Activated T-cell treated with anti-CD3 and anti-CD28 coated beads, Interleukin-2, amount 50 U/mL, for 48 hours (primary cell): ENCODE data around the gene FHL2.
"Not testable (repeated sequence)": the region's sequence is repeated elsewhere in the genome, so short reads cannot be mapped to it uniquely, and the experiment has no call there.

ENCODE experiments used
- DNase-seq, 2 experiments: peaks; one replicate each; pipeline ENCODE4 v3.0.0-alpha.2; 2020

The FHL2 gene

DNA sequence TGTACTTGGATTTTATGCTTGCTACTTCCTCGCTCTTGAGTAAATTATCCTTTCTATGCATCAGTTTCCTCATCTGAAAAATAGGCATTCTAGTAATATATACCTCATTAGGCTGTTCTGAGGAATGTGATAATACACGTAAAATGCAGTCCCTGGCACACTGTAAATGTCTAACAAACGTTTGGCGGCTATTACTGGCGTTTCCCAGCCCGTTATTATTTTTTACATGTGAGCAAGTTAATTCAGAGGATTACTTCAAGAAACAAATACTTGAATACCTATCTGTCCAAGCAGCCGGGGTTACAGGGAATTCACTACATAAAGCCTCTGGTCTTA, 62.1 kb downstream of the FHL2 start:
- no peak for DNase-seq

DNA sequence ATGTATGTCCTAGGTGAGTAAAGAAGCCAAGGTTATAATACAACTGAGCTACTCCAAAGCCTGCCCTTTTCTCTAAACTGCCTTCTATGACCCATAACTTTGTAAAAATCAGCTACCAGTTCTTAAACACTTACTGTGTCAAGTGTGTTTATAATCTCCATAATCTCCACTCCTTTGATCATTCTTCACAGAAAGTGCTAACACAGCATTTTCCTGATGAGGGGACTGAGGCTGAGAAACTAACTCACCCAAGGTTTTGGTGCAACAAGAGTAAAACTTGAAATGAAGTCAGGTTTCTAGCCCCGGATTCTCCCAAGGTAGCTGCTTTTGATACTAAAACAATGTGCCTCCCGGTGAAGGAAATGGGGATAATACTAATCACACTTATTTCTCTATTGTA, 63.4 kb downstream of the FHL2 start:
- DNase-seq, result no peak

DNA sequence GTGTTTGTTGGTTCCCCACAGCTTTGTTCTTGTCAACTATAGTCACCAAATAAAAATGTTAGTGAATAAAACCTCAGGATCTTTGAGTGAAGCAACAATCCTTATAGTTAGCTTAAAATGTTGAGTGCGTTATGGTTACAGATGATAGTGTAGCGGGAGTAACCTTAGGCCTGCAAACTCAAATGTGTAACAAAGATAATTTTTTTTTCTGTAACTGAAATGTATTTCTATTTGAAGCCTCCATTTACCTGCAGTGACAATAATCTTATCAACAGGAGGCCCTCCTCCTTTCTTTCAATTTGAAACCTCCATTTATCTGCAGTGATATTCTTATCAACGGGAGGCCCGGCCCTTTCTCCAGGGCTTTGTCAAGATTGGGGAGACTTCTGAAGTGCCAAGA, 64.6 kb downstream of the FHL2 start:
- no peak for DNase-seq

DNA sequence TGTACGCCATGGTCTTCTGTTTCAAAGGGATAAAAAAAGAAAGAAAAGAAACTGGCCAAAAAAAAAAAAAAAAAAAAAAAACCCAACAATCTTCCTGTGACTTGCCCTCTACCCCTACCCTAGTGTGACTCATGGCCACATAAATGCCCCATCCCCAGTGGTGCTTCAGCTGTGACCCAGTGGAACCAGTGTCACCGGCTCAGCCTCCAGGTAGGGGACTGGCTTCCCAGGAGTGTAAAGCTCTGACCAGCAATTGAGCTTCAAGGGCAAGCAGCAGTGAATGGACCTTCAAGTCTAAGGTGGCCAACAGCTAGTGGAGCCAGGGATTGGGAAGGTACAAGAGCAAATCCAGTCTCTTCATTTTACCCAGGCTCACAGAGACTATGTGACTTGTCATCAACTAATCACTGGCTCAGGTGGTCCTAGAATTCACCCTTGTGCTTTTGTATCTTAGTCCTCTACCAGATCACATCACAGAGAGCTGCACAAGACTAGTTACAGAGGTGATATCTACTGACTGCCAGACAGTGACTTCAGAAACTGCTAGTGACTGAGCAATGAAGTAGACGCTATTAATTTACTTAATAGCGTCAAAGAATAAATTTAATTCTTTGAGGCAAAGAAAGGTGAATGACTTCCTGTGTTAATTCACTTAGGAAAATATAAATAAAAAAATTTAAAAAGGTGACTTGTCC, 68.0 kb downstream of the FHL2 start:
- DNase-seq, result peak; percentile 41 to 42

DNA sequence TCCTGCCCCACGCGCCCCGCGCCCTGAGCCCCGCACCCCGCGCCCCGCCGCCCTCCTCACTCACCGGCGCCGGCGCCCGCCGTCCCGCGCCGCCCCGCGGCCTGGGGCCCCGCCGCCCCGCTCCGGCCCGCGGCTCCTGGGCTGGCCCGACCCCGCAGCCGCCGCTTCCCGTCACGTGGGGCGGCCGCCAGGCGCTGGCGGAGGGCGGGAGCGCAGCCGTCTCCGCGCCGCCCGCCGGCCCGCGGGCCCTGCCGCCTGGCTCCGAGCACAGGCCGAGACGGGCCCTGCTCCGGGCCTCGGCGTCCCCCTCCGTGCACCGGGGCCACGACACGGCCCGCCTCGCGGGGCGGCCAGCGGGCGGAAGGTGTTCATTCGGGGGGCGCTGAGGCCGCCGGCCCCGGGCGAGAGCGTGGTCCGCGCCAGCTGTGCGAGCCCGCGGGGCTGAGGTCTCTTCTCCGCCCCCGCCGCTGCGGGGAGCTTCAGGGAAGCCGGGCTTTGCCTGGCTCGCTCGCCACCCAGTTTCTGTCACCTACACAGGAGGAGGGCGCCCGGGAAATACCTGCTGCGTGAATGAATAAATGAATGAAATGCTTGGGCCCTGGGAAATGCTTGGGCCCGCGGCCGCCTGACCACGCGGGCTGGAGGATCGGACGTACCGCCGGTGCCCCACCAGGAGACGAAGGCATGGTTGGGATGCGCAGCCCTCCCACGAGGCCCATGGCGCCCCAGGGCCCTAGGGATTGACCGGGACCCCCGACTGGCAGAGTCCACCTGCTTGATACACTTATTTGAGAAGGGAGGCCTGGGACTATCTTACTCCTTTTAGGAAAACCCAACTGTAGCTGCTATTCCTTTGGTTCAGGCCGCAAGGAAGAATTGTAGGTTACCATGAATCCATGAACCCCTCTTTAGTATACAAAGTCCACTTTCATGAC, 69.0 kb downstream of the FHL2 start, which contains the start of gene TGFBRAP1:
Gene TGFBRAP1, minus strand, starts transcription at position 175 of the 935 bp plus-strand sequence. CDS start 21,434 bp downstream, outside the sequence.
- DNase-seq, result peak; percentile 71 to 76

DNA sequence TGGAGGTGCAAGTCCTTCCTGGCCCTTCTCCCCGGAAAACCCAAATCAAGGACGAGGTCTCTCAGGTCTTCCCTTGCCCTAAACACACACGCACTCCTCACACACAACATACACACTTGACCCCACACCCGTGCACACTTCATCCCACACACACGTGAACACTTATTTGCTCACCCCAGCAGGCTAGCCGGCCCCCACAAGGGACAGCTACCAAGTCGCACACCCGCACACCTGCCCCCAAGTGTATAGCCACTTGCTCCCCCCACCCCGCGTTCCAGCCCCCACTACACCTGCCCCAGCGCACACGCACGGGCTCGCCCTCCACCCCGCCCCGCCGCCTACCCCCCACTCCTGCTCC, 69.7 kb downstream of the FHL2 start:
- DNase-seq, result peak; percentile 44 to 48

DNA sequence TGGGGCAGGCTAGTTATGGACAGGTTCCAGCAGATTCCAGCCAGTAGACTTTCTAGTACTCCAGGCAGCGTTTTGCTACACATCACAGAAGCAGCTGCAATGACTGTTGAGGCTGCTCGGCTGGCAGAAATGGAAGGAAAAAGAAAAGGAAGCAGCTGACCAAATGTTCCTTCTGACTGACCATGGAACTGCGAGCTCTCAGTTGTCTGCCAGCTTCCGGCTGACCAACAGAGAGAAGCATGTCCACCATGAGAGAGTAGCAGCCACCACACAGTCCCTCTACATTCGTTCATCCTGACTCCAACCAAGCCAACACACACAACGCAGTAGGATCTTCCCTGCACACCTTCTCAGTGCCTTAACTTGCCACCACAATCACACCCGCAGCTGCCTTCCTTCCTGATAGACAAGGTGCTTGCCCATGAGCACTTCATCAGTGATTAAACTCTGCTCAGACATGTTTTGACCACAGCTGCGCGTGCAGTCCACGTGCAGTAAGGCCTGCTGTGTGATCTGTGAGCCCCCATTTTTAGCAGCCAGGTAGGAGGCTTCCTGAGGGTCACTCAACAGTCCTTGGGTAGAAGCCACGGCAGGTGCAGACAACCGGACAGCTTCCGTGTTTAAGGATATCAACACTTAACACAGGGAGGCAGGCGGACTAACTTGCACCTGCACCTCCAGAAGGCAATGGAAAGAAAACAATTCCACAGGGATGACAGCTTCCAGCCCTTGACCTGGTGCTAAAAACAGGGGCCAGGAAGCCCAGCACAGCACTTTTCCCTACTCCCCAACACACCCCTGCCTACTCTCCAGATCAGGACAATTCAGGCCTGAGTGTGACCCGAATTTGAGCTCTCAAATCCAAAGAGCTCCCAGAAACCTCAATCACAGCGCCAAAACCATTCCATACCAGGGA, 70.3 kb downstream of the FHL2 start:
- DNase-seq, result peak; percentile 48

DNA sequence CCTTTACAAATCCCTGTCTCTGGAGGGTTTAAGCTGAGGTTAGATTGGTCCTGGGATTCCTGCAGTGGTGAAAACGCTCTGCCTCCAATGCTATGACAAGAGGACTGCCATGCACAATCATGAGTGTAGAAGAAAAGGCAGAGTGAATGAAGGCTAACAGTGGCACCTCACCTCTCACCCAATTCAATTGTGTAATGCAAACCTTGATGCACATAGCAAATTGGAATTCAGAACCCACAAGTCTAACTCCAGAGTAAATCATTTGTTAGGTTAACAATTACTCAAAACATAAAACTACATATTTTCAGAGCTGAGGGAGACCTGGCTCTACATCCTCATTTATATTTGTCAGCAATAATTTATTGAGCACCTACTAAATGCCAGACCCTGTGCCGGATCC, 71.2 kb downstream of the FHL2 start:
- DNase-seq, result no peak

DNA sequence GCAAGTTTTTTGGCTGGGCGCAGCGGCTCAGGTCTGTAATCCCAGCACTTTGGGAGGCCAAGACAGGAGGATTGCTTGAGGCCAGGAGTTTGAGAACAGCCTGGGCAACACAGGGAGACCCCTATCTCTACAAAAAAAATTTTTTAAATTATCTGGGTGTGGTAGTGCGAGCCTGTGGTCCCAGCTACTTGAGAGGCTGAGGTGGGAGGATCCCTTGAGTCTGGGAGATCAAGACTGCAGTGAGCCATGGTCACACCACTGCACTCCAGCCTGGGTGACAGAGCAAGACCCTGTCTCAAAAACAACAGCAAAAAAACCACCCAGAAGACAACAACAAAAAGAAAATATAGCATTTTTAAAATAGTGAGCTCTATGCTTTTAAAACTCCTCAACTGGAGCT, 71.6 kb downstream of the FHL2 start:
- DNase-seq, result not testable (repeated sequence)

DNA sequence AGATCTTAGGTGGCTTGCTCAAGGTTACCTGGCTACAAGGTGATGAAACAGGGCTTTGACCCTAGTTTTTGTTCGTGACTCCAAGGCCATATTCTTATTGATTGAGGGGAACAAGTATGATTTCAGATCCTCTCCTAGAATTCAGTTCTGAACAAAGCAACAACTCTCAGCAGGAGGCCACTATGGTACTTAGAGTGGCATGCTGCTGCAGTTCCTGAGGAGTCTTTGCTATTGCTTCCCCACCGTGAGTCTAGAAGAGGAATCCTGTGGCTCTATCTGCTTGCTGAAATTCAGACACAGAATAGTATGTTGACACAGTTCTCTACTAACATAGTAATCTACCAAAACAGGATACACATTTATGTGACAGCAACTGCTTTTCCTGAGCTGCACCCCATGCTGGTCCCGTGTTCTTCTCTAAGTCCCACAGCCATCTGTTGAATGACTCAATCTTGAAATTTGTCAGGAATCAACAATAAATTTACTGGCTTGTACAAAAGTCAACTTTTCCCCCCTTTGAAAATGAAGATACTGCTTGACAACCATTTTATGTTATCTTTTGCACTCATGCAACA, 73.4 kb downstream of the FHL2 start:
- no peak for DNase-seq

DNA sequence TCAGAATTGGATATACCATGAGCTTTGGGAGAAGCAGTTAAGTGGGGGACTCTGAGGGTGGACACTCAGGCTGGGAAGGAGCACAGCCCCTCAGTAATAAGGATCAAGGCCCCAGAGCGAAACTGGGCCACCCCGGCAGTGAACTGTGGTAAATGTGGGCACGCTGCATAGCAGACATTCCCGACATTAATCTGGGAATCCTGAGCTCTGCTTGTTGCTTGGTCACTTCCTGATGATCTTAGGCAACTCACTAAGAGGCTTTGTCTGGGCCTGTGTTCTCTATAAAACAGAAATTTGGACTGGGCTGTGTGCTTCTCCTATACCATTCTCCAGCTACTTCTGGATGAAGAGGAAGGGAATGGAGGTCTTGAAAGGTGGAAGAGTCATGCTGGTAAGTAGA, 74.1 kb downstream of the FHL2 start:
- DNase-seq, result no peak

DNA sequence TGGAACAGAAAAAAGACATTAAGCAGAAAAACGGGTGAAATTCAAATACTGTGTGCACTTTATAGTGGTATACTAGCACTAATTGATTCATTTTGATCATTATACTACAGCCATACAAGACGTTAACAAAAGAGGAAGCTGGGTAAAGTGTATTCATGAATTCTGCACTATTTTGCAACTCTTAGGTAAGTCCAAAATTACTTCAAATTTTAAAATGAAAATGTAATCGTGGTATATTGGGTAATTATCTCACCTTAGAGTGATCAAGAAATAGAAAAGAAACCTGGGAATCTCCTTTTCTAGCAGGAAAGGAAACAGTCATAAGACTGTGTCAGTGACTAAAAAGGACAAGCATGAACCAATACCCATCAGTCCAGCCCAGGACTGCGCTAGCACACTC, 74.8 kb downstream of the FHL2 start:
- no peak for DNase-seq

DNA sequence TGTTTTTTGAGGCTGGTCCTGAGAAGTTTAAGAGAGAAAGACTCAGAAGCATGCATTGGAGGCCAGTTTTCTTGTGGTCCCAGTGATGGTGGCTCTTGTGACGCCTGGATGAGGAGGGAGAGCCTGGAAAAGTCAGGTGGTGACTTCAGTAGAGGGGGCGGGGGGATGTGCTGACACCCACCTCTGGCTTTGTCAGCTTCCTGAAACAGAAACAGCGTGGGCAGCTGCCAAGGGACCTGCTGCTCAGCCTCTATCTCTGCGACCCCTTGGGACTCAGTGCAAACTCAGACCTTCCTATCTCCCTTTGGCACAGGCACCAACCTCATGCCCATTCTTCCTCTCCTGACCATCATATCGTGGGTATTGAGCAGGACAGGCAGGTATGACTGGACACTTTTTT, 75.7 kb downstream of the FHL2 start:
- DNase-seq, result no peak

DNA sequence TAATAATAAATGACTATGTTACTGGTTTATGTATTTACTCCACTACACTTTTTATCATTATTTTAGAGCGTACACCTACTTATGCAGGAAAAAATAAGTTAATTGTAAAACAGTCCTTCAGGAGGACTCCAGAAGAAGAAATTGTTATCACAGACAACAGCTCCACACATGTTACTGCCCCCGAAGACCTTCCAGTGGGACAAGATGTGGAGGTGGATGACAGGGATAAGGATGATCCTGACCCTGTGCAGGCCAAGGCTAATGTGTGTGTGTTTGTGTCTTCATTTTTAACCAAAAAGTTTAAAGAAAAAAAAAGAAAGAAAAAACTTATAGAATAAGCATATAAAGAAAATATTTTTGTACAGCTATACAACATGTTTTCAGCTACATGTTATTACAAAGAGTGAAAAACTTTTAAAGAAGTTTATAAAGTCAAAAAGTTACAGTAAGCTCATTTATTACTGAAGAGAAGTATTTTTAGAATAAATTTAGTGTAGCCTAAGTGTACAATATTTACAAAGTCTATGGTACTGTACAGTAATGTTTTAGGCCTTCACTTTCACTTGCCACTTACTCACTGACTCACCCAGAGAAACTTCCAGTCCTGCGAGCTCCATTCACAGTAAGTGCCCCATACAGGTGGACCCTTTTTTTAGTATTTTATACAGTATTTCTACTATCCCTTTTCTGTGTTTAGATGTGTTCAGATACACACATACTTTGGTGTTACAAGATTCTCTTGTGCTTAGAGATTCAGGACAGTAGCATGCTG, 76.8 kb downstream of the FHL2 start:
- DNase-seq, result no peak

DNA sequence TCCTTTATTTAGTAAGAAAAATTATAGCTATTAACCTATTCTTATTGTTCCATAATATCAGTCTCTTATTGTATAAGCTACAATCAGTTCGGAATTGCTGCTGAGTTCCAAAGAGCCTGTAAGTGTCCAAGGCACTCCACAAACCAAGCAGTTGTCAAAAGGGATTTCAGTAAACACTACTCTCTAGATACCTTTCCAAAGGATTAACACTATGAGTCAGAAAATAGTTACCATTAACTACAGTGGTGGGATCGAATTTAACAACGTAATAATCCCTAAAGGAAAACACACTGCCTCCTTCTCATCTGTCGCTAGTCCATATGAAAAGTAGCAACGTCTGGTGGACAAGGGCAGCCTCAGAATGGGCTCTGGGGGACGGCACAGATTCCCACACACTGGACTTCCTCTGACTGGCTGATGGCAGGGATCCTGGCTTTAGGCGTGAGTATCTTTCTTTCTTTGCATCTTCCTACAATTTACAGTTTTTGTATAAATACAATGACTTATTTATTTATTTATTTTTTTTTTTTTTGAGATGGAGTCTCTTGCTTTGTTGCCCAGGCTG, 78.1 kb downstream of the FHL2 start:
- no peak for DNase-seq

DNA sequence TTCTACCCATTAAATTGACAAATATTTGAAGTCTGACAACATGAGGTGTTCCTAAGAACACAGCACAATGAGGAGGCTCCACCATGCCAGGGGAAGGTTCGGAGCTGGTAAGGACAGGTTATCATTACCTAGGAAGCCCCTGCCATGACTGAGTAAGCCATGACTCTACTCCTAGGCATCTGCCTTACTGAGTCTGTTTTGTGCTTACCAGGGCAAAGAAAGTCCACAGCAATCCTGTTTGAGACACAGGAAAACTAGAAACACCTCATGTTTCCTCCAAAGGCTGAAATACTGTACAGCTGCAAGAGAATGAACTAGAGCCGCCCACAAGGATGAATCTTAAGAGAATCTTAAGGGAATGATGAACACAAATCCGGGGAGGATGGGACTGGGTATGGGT, 80.9 kb downstream of the FHL2 start:
- no peak for DNase-seq

DNA sequence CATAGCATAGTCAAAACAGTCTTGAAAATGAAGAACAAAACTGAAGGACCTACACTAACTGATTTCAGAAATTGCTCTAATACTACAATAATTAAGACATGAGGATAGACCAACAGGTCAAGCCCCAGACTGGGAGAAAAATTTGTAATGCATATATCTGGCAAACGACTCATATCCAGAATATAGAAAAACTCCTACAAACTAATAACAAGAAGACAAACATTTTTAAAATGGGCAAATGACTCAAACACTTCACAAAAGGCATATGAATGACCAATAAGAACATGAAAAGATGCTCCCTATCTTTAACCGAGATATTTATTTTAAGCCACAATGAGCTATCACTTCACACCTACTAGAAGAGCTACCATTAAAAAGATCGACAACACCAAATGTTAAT, 83.5 kb downstream of the FHL2 start:
- DNase-seq, result no peak

DNA sequence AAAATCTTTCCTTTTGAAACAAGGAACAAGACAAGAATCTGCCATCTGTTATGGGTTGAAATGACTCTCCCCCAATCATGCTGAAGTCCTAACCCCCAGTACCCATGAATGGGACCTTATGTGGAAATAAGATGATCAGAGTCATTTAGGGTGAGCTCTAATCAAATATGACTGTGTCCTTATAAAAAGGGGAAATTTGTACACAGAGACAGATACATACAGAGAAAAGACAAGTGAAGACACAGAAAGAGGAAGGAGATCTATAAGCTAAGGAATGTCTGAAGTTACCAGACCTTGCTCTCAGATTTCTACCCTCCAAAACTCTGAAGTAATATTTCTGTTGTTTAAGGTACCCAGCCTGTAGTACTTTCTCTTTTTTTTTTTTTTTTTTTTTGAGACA, 85.0 kb downstream of the FHL2 start:
- no peak for DNase-seq
